Cardiac fibroblast (primary cell): ENCODE data around the gene ADGRD2.

Experiments used
- DNase-seq, 2 donors: peaks; one replicate each; pipeline versions ENCODE4 v3.0.0 to v3.0.0-alpha.2; 2010; ENCODE audit warnings: low read depth in 2 of 2
- H3K4me3 ChIP-seq, 2 donors: replicated peaks in 1 of 2; 1 replicate in 1 of 2; 2 replicates in 1 of 2; pipeline ENCODE4 v1.5.1; 2011; ENCODE audit warnings: low read depth in 2 of 2, low read length in 2 of 2, mild to moderate bottlenecking in 2 of 2, moderate library complexity in 1 of 2
- CTCF ChIP-seq: IDR thresholded peaks from one replicate; pipeline ENCODE4 v1.5.1; 2011; ENCODE audit warnings: low read depth, mild to moderate bottlenecking, low read length, inconsistent platforms

ADGRD2 gene

GRCh38 chr9:124465736-124466135, 15.5 kb downstream of the ADGRD2 start:
- no peak for DNase-seq
- H3K4me3 ChIP-seq = no peak overlapping the region
- no peak for TF ChIP-seq CTCF

GRCh38 chr9:124467410-124468060, 17.3 kb downstream of the ADGRD2 start:
- no peak overlapping the region for H3K4me3 ChIP-seq
- TF ChIP-seq CTCF = no peak
- no peak for DNase-seq

- TF ChIP-seq CTCF = no peak
- no peak for DNase-seq
- no peak overlapping the region for H3K4me3 ChIP-seq
Measured at GRCh38 chr9:124468061-124468740, 17.9 kb downstream of the ADGRD2 start.

GRCh38 chr9:124469011-124469832, 19.0 kb downstream of the ADGRD2 start:
- no peak for DNase-seq
- no peak for TF ChIP-seq CTCF
- H3K4me3 ChIP-seq = no peak overlapping the region

DNA sequence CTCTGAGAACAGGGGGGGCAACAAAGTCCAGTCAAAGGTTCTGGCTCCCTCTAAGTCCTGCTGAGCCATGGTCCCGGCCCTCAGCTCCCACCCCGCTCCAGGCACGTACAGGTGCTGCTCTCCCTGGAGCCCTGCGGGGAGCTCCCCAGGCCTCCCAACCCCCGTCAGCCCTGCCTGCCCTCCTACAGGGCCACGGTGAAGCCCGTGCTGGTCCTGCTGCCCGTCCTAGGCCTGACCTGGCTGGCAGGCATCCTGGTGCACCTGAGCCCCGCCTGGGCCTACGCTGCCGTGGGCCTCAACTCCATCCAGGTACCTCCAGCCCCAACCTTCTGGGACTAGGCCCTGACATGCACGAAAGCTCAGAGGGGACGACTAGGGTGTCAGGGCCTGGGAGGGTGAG, 20.1 kb downstream of the ADGRD2 start:
- no peak for TF ChIP-seq CTCF
- H3K4me3 ChIP-seq = no peak overlapping the region
- DNase-seq = no peak

DNA sequence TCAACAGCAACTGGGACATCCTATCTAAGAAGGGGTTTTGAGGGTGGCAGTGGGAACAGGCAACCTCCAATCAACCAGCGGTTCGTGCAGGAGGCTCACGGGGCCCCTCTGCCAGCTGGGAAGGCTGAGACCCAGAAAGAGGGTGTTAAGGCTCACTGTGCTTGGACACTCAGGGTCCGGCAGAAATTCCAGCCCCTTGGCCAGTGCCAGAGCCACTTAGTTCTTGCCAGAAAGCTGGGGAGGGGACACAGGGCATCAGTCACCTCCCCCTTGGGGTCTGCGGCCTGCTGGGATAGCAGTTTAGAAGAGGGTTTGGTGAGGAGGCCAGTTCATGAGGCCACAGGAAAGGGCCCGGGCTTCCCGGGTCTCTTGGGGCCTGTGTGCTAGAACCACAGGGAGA, 20.5 kb downstream of the ADGRD2 start:
- DNase-seq = no peak
- H3K4me3 ChIP-seq = no peak overlapping the region
- no peak for TF ChIP-seq CTCF
